RWPE2 (cell line): ENCODE measurements around the gene COMMD8.

Experiments used
- ATAC-seq: fragments of 200-7000 bp; cut with Tn5 transposase; 3 replicates; pipeline ENCODE4 v1.9.1; 2021; ENCODE audit warnings: low read depth
- DNase-seq: peaks from one replicate; pipeline ENCODE4 v3.0.0-alpha.2; 2020; ENCODE audit warnings: low spot score
- H3K27ac ChIP-seq: fragments of 450-650 bp; 2 replicates; pipeline ENCODE4 v1.5.1; 2017; ENCODE audit warnings: mild to moderate bottlenecking; ENCODE audit not compliant: poor library complexity, severe bottlenecking
- H3K27me3 ChIP-seq: fragments of 250-450 bp; sonication (Bioruptor Pico); 2 replicates; pipeline ENCODE4 v1.5.1; 2021; ENCODE audit warnings: mild to moderate bottlenecking, moderate library complexity; ENCODE audit not compliant: insufficient read depth, poor library complexity, severe bottlenecking
- H3K36me3 ChIP-seq: fragments of 250-450 bp; sonication (Bioruptor Pico); 2 replicates; pipeline ENCODE4 v1.5.1; 2020; ENCODE audit warnings: low read depth, mild to moderate bottlenecking, moderate library complexity
- H3K4me1 ChIP-seq: fragments of 250-450 bp; sonication (Bioruptor Pico); 2 replicates; pipeline ENCODE4 v1.5.1; 2021; ENCODE audit warnings: mild to moderate bottlenecking, moderate library complexity; ENCODE audit not compliant: insufficient read depth, poor library complexity, severe bottlenecking
- H3K4me3 ChIP-seq: fragments of 250-450 bp; sonication (Bioruptor Pico); 2 replicates; pipeline ENCODE4 v1.5.1; 2021; ENCODE audit warnings: mild to moderate bottlenecking, moderate library complexity; ENCODE audit not compliant: severe bottlenecking
- H3K9me3 ChIP-seq: fragments of 250-450 bp; sonication (Bioruptor Pico); 2 replicates; pipeline ENCODE4 v1.5.1; 2021; ENCODE audit warnings: mild to moderate bottlenecking, moderate library complexity; ENCODE audit not compliant: severe bottlenecking
- TF ChIP-seq, protein P1 (sequence below): fragments of 450-650 bp; IDR thresholded peaks from one replicate; pipeline ENCODE4 v1.5.1; 2017; ENCODE audit warnings: mild to moderate bottlenecking, moderate library complexity; ENCODE audit not compliant: poor library complexity, severe bottlenecking

COMMD8 gene

GRCh38 chr4:47499700-47500099 is 36.2 kb upstream of the COMMD8 start:
- Histone ChIP-seq H3K4me3 (no peak overlapping the region), H3K27me3 (no peaks in the 10 kb centered on the region), H3K36me3 (no peaks in the 10 kb centered on the region), H3K9me3 (no peaks in the 10 kb centered on the region), H3K27ac (no peak overlapping the region), H3K4me1 (no peaks in the 10 kb centered on the region)
- DNase-seq (no peak), ATAC-seq (no peak)
- TF ChIP-seq, protein P1, sequence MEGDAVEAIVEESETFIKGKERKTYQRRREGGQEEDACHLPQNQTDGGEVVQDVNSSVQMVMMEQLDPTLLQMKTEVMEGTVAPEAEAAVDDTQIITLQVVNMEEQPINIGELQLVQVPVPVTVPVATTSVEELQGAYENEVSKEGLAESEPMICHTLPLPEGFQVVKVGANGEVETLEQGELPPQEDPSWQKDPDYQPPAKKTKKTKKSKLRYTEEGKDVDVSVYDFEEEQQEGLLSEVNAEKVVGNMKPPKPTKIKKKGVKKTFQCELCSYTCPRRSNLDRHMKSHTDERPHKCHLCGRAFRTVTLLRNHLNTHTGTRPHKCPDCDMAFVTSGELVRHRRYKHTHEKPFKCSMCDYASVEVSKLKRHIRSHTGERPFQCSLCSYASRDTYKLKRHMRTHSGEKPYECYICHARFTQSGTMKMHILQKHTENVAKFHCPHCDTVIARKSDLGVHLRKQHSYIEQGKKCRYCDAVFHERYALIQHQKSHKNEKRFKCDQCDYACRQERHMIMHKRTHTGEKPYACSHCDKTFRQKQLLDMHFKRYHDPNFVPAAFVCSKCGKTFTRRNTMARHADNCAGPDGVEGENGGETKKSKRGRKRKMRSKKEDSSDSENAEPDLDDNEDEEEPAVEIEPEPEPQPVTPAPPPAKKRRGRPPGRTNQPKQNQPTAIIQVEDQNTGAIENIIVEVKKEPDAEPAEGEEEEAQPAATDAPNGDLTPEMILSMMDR, result no peak

DNA sequence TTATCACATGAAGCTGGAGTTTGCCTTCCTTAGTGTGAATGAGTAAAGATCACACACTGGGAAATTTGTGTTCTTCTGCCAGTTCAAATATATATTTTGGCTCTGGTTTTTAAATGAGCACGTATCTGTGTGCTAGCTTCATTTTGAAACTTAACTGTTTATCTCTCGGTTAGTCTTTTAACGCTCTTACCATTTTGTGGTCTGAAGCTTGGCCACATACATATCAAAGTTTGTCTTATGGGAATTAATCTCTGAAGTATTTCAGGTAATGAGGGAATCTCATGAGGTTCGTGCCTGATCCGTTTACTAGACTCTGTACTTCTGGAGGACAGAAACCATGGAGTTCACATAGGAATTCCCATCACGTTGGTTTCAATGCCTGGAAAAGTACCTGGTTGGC is 35.4 kb upstream of the COMMD8 start:
- Histone ChIP-seq H3K4me1 (no peaks in the 10 kb centered on the region), H3K27me3 (no peaks in the 10 kb centered on the region), H3K27ac (no peak overlapping the region), H3K4me3 (no peak overlapping the region), H3K36me3 (no peaks in the 10 kb centered on the region), H3K9me3 (no peaks in the 10 kb centered on the region)
- ATAC-seq (no peak), DNase-seq (no peak)
- TF ChIP-seq, protein P1, result no peak

GRCh38 chr4:47494124-47494430 is 30.6 kb upstream of the COMMD8 start:
- DNase-seq (no peak), ATAC-seq (no peak)
- H3K27ac ChIP-seq, result no peak overlapping the region
- H3K4me1 ChIP-seq, result no peaks in the 10 kb centered on the region
- H3K9me3 ChIP-seq, result no peaks in the 10 kb centered on the region
- no peaks in the 10 kb centered on the region for H3K27me3 ChIP-seq
- TF ChIP-seq, protein P1, result no peak
- no peak overlapping the region for H3K4me3 ChIP-seq
- H3K36me3 ChIP-seq, result no peaks in the 10 kb centered on the region

- ATAC-seq (no peak), DNase-seq (no peak)
- no peaks in the 10 kb centered on the region for H3K36me3 ChIP-seq
- no peaks in the 10 kb centered on the region for H3K27me3 ChIP-seq
- TF ChIP-seq, protein P1, result no peak
- no peaks in the 10 kb centered on the region for H3K9me3 ChIP-seq
- no peak overlapping the region for H3K27ac ChIP-seq
- no peak overlapping the region for H3K4me3 ChIP-seq
- no peaks in the 10 kb centered on the region for H3K4me1 ChIP-seq
Observed at GRCh38 chr4:47493238-47494123, 30.0 kb upstream of the COMMD8 start.

DNA sequence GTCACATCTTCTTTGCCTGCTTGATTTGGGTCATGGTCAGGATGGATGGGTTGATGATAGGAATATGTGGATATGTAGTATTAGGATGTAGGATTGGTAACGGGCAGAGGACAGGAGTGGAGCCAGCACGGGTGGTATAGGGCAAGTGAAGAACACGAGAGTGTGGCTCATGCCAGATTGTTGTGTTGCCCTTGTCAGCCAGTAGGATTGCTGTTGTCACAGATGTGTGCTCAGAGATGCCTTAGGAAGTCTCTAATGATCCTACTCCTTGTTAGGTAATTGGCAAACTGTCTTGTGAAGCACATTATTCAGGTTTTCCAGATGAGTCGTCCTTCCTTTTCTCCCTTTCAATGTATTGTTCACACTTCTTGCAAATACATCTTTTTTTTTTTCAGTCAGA is 27.0 kb upstream of the COMMD8 start:
- H3K36me3 ChIP-seq, result no peaks in the 10 kb centered on the region; the same call in 1 of the 2 replicates
- no peak overlapping the region for H3K27ac ChIP-seq
- H3K4me1 ChIP-seq, result peaks cover 9% of the 10 kb centered on the region
- peaks cover 3% of the 10 kb centered on the region for H3K9me3 ChIP-seq
- H3K4me3 ChIP-seq, result no peak overlapping the region
- ATAC-seq, result peak; percentile 76
- no peak for DNase-seq
- TF ChIP-seq, protein P1, result peak; percentile 36
- no peaks in the 10 kb centered on the region for H3K27me3 ChIP-seq
